CD1c-positive myeloid dendritic cell (primary cell): ENCODE measurements around the gene KATNIP.

Experiments
- DNase-seq: peaks from one replicate; pipeline ENCODE4 v3.0.0-alpha.2; 2016; ENCODE audit errors: extremely low spot score

Gene KATNIP

GRCh38 chr16:27582883-27583282 is 32.9 kb downstream of the KATNIP start:
- DNase-seq = no peak

DNA sequence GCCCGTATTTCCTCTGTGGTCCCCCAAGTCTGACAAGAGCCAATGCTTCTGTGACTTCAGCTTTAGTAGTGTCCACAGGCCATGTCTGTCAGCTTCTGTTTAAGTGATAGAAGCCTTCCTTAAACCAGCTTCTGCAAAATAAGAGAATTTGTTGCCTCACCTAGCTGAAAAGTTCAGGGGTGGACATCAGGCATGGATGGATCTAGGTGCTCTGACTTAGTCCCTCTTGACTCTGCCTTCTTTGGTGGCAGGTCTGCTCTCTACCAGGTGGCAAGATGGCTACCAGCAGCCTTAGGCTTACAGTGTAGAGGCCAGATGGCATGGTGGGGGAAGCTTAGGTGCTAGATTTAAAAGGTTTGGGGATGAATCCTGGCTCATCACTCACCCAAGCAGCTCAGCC is 33.7 kb downstream of the KATNIP start:
- no peak for DNase-seq

DNA sequence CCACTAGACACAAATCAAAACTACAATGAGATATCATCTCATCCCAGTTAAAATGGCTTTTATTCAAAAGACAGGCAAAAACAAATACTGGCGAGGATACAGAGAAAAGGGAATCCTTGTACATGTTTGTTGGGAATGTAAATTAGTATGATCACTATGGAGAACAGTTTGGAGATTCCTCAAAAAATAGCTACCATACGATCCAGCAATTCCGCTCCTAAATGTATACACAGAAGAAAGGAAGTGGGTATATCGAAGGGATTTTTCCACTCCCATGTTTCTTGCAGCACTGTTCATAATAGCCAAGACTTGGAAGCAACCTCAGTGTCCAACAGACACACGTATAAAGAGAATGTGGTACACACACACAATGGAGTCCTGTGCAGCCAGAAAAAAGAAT is 35.3 kb downstream of the KATNIP start:
- DNase-seq = no peak

DNA sequence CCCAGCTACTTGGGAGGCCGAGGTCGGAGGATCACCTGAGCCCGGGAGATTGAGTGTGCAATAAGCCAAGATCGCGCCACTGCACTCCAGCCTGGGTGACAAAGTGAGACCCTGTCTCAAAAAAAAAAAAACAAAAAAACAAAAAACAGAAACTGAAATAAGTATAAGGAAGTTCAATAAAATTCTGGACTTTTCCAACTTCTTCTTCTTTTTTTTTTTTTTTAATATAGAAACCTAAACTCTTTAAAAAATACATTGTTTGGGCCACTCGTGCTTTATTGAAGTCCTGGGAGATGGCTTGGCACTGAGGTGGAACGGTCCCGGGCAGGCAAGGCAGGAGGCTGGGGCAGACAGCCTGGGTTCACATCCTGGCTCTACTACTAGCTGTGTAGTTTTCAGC is 36.8 kb downstream of the KATNIP start:
- no peak for DNase-seq

GRCh38 chr16:27588057-27588456 is 38.1 kb downstream of the KATNIP start:
- DNase-seq = no peak

GRCh38 chr16:27591837-27592236 is 41.9 kb downstream of the KATNIP start:
- no peak for DNase-seq

- DNase-seq = no peak
Observed at GRCh38 chr16:27595475-27595874, 45.5 kb downstream of the KATNIP start.

GRCh38 chr16:27595993-27596392 is 46.0 kb downstream of the KATNIP start:
- no peak for DNase-seq

DNA sequence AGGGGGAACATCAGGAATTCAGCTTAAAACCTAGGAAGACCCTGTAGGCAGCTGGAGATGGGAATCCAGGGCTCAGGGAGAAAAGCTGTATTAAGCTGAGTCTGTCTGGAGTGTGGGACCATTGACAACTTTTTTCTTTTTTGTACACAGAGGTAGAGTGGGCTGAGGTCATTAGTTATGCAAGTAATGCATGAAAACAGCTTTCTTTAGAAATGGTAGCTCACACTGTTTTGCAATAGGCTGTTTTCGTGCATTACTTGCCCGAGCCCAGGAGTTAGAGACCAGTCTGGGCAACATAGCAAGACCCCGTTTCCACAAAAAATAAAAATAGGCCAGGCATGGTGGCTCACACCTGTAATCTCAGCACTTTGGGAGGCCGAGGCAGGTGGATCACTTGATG is 46.5 kb downstream of the KATNIP start:
- DNase-seq = no peak

- DNase-seq = no peak
Observed at GRCh38 chr16:27597361-27597760, 47.4 kb downstream of the KATNIP start.

DNA sequence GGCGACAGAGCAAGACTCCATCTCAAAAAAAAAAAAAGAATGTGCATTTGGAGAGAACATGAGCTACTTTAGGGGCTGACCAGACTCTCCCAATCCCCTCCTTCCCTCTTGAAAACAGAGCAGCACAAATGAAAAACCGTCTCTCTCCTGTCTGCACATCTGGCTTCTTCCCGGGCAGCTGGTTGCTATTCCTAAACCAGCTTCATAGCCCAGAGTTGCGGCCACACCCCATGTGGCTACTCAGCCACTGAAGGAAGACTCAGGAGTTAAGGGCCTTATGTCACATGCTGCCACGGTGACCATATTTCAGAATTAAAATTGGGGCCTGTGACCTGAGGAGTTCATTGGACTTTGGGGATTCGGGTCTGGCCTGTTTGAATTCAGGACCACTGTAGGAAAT is 48.3 kb downstream of the KATNIP start:
- DNase-seq = no peak

- no peak for DNase-seq
Observed at GRCh38 chr16:27598931-27599565, 49.1 kb downstream of the KATNIP start.

DNA sequence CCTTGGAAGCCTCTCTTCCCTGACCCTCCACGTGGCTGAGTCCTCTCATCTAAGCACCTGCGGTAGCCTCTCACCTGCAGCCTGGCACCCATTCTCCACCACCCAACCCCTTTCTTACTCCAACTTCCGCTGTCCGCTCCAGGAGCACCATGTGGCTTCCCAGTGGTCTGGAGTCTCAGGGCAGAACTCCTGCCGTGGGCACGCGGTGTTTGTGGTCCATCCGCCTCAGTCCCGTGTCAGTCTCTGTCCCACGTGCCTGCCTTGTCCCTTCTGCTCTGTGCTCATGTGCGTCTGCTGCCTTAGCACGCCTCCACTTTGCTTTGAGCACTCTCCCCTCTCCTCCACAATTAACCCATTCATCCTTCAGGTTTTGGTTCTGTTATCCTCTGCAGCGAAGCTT is 49.7 kb downstream of the KATNIP start:
- no peak for DNase-seq
